ENCODE data around the gene VAT1L. TPM values are rescaled to one million over a fixed set of nuclear protein-coding genes. Genes with fewer than 3 reads are reported as not detected.

VAT1L gene
- total RNA-seq, 1 donor from 2014 or later, result 6.4 TPM

DNA sequence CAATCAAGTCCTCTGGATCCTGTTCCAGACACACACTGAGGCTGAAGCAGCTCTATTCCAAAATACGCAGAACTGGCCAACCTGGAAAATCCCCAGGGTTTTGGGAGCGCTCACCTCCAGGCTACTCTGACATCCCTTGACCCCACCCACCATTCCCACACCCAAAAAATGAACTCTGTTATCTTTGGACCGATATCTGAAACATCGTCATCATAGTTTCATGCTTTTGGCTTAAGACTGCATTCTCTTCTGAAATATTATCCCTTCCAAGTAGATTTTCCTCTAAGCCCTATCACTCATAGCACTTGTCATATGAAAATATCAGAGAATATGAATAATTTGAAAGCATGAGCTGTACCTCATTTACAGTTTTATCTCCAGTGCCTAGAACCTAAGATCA, 34.7 kb downstream of the VAT1L start:
- Histone ChIP-seq H3K4me3 (no peak overlapping the region), H3K27me3 (no peaks in the 10 kb centered on the region), H3K4me1 (no peaks in the 10 kb centered on the region), H3K27ac (no peak overlapping the region), H3K36me3 (no peaks in the 10 kb centered on the region), H3K9me3 (no peaks in the 10 kb centered on the region)
- DNase-seq (ENCODE audit: extremely low spot score in 2 of 2), result no peak
- TF ChIP-seq, protein P1, sequence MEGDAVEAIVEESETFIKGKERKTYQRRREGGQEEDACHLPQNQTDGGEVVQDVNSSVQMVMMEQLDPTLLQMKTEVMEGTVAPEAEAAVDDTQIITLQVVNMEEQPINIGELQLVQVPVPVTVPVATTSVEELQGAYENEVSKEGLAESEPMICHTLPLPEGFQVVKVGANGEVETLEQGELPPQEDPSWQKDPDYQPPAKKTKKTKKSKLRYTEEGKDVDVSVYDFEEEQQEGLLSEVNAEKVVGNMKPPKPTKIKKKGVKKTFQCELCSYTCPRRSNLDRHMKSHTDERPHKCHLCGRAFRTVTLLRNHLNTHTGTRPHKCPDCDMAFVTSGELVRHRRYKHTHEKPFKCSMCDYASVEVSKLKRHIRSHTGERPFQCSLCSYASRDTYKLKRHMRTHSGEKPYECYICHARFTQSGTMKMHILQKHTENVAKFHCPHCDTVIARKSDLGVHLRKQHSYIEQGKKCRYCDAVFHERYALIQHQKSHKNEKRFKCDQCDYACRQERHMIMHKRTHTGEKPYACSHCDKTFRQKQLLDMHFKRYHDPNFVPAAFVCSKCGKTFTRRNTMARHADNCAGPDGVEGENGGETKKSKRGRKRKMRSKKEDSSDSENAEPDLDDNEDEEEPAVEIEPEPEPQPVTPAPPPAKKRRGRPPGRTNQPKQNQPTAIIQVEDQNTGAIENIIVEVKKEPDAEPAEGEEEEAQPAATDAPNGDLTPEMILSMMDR (IDR thresholded peaks at IDR 0.05), result no peak
- TF ChIP-seq POLR2AphosphoS5 (IDR thresholded peaks at IDR 0.05; ENCODE audit: insufficient read depth in 1 of 2, low read depth in 1 of 2) (no peak), POLR2A (IDR thresholded peaks at IDR 0.05) (no peak)
- intact Hi-C loops (cut with DNase I), result no loop called here

DNA sequence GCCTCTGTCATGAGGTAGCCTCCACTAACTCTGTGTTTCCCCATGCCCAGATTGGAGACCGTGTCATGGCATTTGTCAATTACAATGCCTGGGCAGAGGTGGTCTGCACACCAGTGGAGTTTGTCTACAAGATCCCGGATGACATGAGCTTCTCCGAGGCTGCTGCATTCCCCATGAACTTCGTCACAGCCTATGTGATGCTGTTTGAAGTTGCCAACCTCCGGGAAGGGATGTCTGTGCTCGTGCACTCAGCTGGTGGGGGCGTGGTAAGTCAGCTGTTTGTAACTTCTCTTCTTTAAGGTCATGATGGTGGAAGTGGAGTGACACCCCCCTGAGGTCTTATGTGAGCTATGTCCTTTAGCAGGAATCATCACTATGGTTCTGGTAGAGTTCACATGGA, 36.8 kb downstream of the VAT1L start:
- intact Hi-C loops (cut with DNase I), result no loop called here
- no peaks in the 10 kb centered on the region for H3K9me3 ChIP-seq
- H3K27me3 ChIP-seq, result no peaks in the 10 kb centered on the region
- no peak overlapping the region for H3K27ac ChIP-seq
- TF ChIP-seq, protein P1 (IDR thresholded peaks at IDR 0.05), result no peak
- TF ChIP-seq POLR2AphosphoS5 (IDR thresholded peaks at IDR 0.05; ENCODE audit: insufficient read depth in 1 of 2, low read depth in 1 of 2) (no peak), POLR2A (IDR thresholded peaks at IDR 0.05) (no peak)
- DNase-seq (ENCODE audit: extremely low spot score in 2 of 2), result no peak
- H3K36me3 ChIP-seq, result no peaks in the 10 kb centered on the region
- H3K4me3 ChIP-seq, result no peak overlapping the region
- H3K4me1 ChIP-seq, result no peaks in the 10 kb centered on the region

DNA sequence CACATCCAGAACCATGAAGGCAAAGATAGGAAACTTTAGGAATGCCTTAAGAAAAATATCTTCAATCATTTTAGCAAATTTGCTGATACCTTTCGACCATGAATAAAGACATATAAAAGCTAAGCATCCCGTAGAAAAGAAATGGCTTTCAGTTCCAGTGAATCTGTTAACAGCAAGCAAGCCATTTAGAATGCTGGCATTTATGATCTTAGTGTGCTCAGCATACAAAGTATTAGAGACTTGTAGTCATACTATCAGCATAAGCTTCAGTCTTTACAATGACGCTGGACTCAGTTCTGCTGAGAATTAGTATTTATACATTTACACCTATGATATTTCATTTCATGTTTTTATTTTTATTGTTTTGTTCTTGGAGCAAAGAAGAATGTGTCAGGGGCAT, 38.7 kb downstream of the VAT1L start:
- H3K27ac ChIP-seq, result no peak overlapping the region
- DNase-seq (ENCODE audit: extremely low spot score in 2 of 2), result no peak
- no peaks in the 10 kb centered on the region for H3K36me3 ChIP-seq
- H3K4me3 ChIP-seq, result no peak overlapping the region
- H3K4me1 ChIP-seq, result no peaks in the 10 kb centered on the region
- no peaks in the 10 kb centered on the region for H3K9me3 ChIP-seq
- intact Hi-C loops (cut with DNase I), result no loop called here
- no peaks in the 10 kb centered on the region for H3K27me3 ChIP-seq
- TF ChIP-seq POLR2A (IDR thresholded peaks at IDR 0.05), result no peak

DNA sequence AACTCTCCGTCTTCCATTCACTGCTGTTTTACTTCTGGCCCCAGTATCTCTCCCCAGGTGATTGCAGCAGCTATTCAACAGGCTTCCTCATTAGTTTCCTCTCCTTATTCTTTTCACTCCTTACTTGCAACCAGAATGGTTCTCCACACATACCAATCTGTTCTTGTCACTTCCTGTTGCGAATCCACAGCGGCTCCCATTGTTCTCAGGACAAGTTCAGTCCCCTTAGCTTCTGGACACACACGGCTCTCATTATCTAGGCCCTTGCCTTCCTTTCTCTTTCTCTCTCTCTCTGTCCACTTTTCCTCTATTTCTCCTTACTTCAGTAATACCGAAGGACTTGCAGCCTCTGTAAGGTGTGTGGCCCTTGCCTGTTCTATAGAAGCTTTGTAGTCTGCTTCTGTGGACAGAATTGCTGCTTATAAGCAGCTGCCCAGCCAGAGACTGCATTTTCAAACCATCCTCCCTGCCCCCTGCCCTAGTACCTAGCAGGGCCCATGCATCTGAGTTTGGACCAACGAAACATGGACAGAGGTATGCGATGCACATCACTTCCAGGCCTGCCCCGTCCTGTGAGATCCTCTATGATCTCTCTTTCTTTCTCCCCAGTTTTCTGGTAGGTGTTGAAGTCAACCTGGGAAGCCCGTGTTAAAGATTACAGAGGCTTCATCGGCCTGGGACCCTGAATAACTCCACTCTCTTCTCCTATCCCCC, 45.7 kb downstream of the VAT1L start:
- no peak overlapping the region for H3K27ac ChIP-seq
- no peak for TF ChIP-seq POLR2A (IDR thresholded peaks at IDR 0.05)
- TF ChIP-seq, protein P1 (IDR thresholded peaks at IDR 0.05), result no peak
- no peak for TF ChIP-seq POLR2AphosphoS5 (IDR thresholded peaks at IDR 0.05; ENCODE audit: insufficient read depth in 1 of 2, low read depth in 1 of 2)
- H3K36me3 ChIP-seq, result no peaks in the 10 kb centered on the region
- peaks cover 6% of the 10 kb centered on the region for H3K4me1 ChIP-seq
- H3K9me3 ChIP-seq, result no peaks in the 10 kb centered on the region
- intact Hi-C loops (cut with DNase I), result no loop called here
- DNase-seq (ENCODE audit: extremely low spot score in 2 of 2), result no peak
- H3K4me3 ChIP-seq, result no peak overlapping the region
- no peaks in the 10 kb centered on the region for H3K27me3 ChIP-seq

DNA sequence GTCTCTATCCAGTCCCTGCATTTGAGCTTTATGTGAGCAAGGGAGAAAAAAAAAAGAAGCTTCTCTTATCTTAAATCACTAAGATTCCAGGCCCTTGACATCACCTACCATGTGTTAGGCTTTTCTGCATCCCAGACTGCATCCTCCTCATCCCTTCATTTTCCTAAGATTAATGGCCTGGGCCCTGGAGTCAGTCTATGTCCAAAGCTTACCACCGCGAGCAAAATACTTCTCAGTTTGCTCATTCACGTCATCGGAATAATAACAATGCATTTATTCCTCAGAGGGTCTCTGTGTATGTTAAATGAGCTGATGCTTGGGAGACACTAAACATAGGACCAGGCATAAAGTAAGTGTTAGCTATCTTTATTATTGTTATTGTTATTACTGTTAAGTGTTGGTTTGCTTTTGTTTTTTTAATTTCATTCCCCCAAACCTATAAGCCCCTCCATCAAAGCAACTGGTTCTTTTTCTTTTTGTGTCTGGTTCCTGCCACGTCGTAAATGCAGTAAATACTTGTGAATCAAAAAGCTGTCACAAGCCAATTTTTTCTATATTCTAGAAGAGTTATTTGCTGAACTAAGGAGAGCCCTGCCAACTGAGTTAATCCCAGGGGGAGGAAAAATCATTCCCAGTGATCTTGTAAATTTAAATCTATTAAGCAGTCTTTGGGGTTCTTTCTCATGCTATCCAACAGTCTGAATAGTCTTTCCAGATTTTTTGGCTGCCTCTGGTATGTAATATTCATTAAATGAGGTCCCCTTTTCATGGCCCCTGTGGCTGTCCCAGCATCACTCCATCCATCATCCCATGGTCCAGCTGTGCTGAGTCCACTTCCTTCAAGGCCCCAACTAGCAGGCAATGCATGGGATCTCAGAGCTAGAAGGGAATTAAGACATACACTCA, 46.5 kb downstream of the VAT1L start:
- no peak for TF ChIP-seq POLR2A (IDR thresholded peaks at IDR 0.05)
- TF ChIP-seq, protein P1 (IDR thresholded peaks at IDR 0.05), result no peak
- no peak for TF ChIP-seq POLR2AphosphoS5 (IDR thresholded peaks at IDR 0.05; ENCODE audit: insufficient read depth in 1 of 2, low read depth in 1 of 2)
- Histone ChIP-seq H3K9me3 (no peaks in the 10 kb centered on the region), H3K27me3 (no peaks in the 10 kb centered on the region), H3K4me1 (peaks cover 6% of the 10 kb centered on the region), H3K27ac (no peak overlapping the region), H3K4me3 (no peak overlapping the region), H3K36me3 (no peaks in the 10 kb centered on the region)
- no peak for DNase-seq (ENCODE audit: extremely low spot score in 2 of 2)
- intact Hi-C loops (cut with DNase I), result no loop called here

Measured in vagina (tissue), 2 donors.